Activated naive CD8-positive, alpha-beta T cell treated with anti-CD3 and anti-CD28 coated beads, Interleukin-2, amount 50 U/mL, for 24 hours (primary cell): ENCODE measurements around the gene CYFIP1.

Experiments used
- ATAC-seq: fragments of 150-1000 bp; cut with Tn5 transposase; one replicate; pipeline ENCODE4 v1.10.0; 2021
- DNase-seq: peaks from one replicate; pipeline ENCODE4 v3.0.0; 2021
- H3K27ac Mint-ChIP-seq: one replicate; pipeline ENCODE4 v1.8.0; 2021; ENCODE audit warnings: mild to moderate bottlenecking, mixed read lengths
- H3K27me3 Mint-ChIP-seq: one replicate; pipeline ENCODE4 v1.8.0; 2021; ENCODE audit warnings: mixed read lengths
- H3K36me3 Mint-ChIP-seq: one replicate; pipeline ENCODE4 v1.8.0; 2021; ENCODE audit warnings: low read depth, mixed read lengths
- H3K4me1 Mint-ChIP-seq: one replicate; pipeline ENCODE4 v1.8.0; 2021; ENCODE audit warnings: mixed read lengths
- H3K4me3 Mint-ChIP-seq: one replicate; pipeline ENCODE4 v1.8.0; 2021; ENCODE audit warnings: mild to moderate bottlenecking, moderate library complexity, mixed read lengths
- H3K9me3 Mint-ChIP-seq: one replicate; pipeline ENCODE4 v1.8.0; 2021; ENCODE audit warnings: mixed read lengths

Gene CYFIP1

DNA sequence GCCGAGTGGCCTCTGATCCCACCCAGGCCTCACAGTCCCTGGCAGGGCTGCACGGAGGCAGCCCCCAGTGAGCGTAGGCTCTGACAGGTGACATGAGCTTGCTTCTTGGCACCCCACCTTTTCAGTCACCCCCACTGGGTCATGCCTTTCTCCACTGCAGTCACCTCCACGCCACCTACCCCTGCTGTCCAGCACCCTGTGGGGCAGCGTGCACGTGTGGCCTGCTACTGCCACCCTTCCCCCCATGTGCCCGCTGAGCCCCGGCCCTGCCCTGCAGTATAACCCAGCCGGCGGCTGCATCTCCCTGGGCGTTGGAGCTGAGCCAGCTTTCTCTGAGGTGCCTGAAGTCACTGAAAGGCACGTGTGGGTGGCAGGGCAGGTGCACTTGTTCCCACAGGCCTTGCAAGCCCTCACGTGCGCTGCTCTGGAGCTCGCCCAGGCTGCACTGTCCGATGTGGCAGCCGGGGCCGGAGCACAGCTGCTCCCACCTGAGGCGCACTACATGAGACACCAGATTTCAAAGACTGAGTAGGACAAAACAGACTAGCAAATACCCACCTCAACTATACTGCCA is 76.1 kb downstream of the CYFIP1 start:
- Mint-ChIP-seq H3K4me3 (no peak overlapping the region), H3K27me3 (no peaks in the 10 kb centered on the region), H3K9me3 (no peaks in the 10 kb centered on the region), H3K4me1 (no peaks in the 10 kb centered on the region), H3K36me3 (peaks cover 3% of the 10 kb centered on the region), H3K27ac (no peak overlapping the region)
- no peak for DNase-seq
- peak; percentile 24 for ATAC-seq

- Mint-ChIP-seq H3K27ac (no peak overlapping the region), H3K9me3 (no peaks in the 10 kb centered on the region), H3K4me3 (no peak overlapping the region), H3K27me3 (no peaks in the 10 kb centered on the region), H3K36me3 (no peaks in the 10 kb centered on the region), H3K4me1 (no peaks in the 10 kb centered on the region)
- DNase-seq (no peak), ATAC-seq (no peak)
Measured at GRCh38 chr15:22903427-22903826, 76.7 kb downstream of the CYFIP1 start.

GRCh38 chr15:22902981-22903380 is 77.2 kb downstream of the CYFIP1 start:
- H3K27ac Mint-ChIP-seq = no peak overlapping the region
- ATAC-seq = no peak
- no peaks in the 10 kb centered on the region for H3K27me3 Mint-ChIP-seq
- no peak overlapping the region for H3K4me3 Mint-ChIP-seq
- H3K4me1 Mint-ChIP-seq = no peaks in the 10 kb centered on the region
- H3K36me3 Mint-ChIP-seq = no peaks in the 10 kb centered on the region
- no peaks in the 10 kb centered on the region for H3K9me3 Mint-ChIP-seq
- no peak for DNase-seq

DNA sequence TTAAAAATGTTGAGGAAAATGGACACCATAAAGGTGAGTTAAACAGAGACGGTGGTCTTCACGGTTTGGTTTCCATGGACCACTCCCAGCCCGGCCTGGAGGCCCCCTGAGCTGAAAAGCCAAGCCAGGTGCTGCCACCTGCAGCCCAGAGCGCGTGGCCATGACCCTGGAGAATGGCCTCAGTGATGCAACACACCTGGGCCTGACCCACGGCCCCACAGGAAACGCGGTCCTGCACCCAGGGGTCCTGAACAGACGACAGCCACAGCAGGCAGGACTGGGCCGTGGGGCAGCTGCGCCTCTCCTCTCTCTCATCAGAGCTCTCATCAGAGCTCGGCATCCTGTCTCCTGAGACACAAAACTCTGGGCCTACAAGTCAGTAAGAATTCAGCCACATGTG is 77.6 kb downstream of the CYFIP1 start:
- no peaks in the 10 kb centered on the region for H3K27me3 Mint-ChIP-seq
- H3K9me3 Mint-ChIP-seq = no peaks in the 10 kb centered on the region
- ATAC-seq (no peak), DNase-seq (no peak)
- H3K4me3 Mint-ChIP-seq = no peak overlapping the region
- H3K4me1 Mint-ChIP-seq = no peaks in the 10 kb centered on the region
- no peak overlapping the region for H3K27ac Mint-ChIP-seq
- no peaks in the 10 kb centered on the region for H3K36me3 Mint-ChIP-seq

DNA sequence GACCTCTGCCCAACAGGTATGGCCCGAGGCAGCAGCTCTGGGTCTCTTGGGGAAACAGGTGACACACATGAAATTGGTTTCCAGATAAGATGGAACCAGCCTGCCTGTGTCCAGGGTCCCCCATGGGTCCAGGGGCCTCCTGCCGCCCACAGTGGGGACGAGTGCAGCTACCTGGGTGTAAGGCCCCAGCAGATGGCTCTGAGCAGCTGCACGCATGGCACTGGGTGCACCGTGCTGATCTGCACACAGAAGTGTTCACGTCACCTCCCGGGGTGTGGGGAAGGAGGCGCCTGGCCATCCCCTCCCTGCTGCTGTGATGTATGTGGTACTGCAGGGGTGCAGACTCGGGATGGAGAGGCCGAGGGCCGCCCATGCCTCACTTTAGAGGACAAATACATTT is 78.1 kb downstream of the CYFIP1 start:
- no peaks in the 10 kb centered on the region for H3K36me3 Mint-ChIP-seq

GRCh38 chr15:22895465-22896190 is 84.5 kb downstream of the CYFIP1 start:
- H3K9me3 Mint-ChIP-seq = no peaks in the 10 kb centered on the region
- H3K36me3 Mint-ChIP-seq = no peaks in the 10 kb centered on the region
- no peak overlapping the region for H3K27ac Mint-ChIP-seq
- no peaks in the 10 kb centered on the region for H3K27me3 Mint-ChIP-seq
- no peak overlapping the region for H3K4me3 Mint-ChIP-seq
- DNase-seq (peak; percentile 5), ATAC-seq (peak; percentile 84)
- H3K4me1 Mint-ChIP-seq = no peaks in the 10 kb centered on the region

More for the DNA sequence above, 78.1 kb downstream of the CYFIP1 start:
- Mint-ChIP-seq H3K4me1 (no peaks in the 10 kb centered on the region), H3K4me3 (no peak overlapping the region), H3K27ac (no peak overlapping the region), H3K27me3 (no peaks in the 10 kb centered on the region), H3K9me3 (no peaks in the 10 kb centered on the region)
- DNase-seq (no peak), ATAC-seq (no peak)

GRCh38 chr15:22893881-22894280 is 86.3 kb downstream of the CYFIP1 start:
- no peak for ATAC-seq
- no peaks in the 10 kb centered on the region for H3K9me3 Mint-ChIP-seq

GRCh38 chr15:22893081-22893480 is 87.1 kb downstream of the CYFIP1 start:
- Mint-ChIP-seq H3K27ac (no peak overlapping the region), H3K36me3 (no peaks in the 10 kb centered on the region), H3K9me3 (no peaks in the 10 kb centered on the region), H3K4me1 (no peaks in the 10 kb centered on the region), H3K27me3 (no peaks in the 10 kb centered on the region), H3K4me3 (no peak overlapping the region)
- no peak for DNase-seq
- no peak for ATAC-seq

More at GRCh38 chr15:22893881-22894280, 86.3 kb downstream of the CYFIP1 start:
- H3K4me3 Mint-ChIP-seq = no peak overlapping the region
- no peaks in the 10 kb centered on the region for H3K27me3 Mint-ChIP-seq
- DNase-seq = no peak
- no peaks in the 10 kb centered on the region for H3K36me3 Mint-ChIP-seq
- no peaks in the 10 kb centered on the region for H3K4me1 Mint-ChIP-seq
- no peak overlapping the region for H3K27ac Mint-ChIP-seq

DNA sequence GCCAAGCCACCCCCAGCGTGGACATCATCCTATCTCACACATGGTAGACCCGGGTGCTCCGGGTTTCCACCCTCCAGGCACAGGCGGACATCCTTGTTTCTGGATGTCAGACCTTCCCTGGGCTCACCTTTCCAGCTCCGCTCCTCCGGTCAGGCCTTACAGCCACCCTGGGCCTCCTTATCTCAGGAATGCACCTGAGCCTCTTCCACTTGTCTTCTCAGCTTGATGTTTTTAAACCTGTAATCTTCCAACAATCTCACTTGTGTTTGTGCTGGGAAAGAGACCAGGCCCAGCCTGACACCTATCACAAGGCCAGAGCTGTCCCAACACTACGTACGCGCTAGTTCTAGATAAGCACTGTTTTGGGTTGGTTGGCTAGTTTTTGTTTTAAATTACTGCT is 87.8 kb downstream of the CYFIP1 start:
- DNase-seq = no peak
- H3K9me3 Mint-ChIP-seq = no peaks in the 10 kb centered on the region
- no peaks in the 10 kb centered on the region for H3K4me1 Mint-ChIP-seq
- no peaks in the 10 kb centered on the region for H3K27me3 Mint-ChIP-seq
- H3K4me3 Mint-ChIP-seq = no peak overlapping the region
- H3K27ac Mint-ChIP-seq = no peak overlapping the region
- ATAC-seq = no peak
- H3K36me3 Mint-ChIP-seq = no peaks in the 10 kb centered on the region

DNA sequence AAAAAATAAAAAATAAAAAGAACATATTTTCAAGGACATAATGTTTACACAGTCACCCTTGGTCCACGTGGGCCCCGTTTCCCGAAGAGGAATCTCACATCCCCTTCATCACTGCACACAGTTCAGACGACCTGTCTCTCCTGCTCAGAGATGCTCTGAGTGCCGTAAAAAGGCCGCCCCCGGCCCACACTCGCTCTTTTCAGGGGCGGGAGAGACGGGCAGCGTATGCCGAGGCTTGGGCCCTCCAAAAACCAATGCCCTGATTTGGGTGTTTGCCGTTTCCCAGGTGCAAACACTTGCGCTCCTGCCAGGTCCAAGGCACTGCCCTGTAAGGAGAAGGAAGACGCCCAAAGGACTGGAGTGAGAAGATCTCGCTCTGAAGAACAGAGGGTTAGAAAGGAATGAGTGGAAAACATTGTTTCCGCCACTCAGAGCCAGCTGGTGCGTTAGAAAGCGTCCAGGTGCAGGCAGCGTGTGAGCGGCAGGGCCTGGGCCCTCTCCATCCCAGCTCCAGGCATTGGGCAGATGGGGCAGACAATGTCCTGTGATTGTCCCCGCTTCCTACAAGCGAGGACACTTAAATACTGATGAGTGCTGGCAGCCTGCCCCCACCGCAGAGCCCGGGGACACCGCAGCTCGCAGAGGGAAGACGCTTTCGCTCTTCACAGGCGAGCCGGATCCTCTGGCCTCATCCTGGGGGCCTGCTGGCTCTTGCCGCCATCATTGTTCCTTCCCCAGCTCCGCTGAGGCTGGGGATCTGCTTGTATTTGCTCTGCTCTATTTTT is 88.5 kb downstream of the CYFIP1 start:
- Mint-ChIP-seq H3K27me3 (no peaks in the 10 kb centered on the region), H3K4me1 (no peaks in the 10 kb centered on the region), H3K36me3 (no peaks in the 10 kb centered on the region), H3K4me3 (no peak overlapping the region), H3K9me3 (no peaks in the 10 kb centered on the region), H3K27ac (no peak overlapping the region)
- ATAC-seq = no peak
- DNase-seq = no peak

DNA sequence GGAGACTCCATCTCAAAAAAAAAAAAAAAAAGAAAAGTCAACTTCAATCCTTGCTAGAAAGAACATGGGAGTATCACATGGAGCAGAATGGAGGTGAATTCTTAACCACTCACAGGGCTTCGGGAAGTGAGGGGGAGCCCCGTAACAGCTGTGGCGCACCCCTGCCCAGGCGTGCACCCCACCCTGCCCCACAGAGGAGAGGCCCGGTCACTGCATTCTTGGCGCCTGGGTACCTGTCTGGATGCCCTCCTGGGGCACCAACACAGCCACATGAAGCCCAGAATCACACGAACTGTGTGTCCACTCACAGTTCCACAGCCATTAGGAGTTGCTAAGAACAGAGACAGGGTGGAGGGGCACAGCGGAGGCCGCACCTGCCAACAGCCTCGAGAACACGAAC is 89.9 kb downstream of the CYFIP1 start:
- Mint-ChIP-seq H3K4me3 (no peak overlapping the region), H3K27ac (no peak overlapping the region), H3K27me3 (no peaks in the 10 kb centered on the region), H3K9me3 (no peaks in the 10 kb centered on the region), H3K4me1 (no peaks in the 10 kb centered on the region), H3K36me3 (no peaks in the 10 kb centered on the region)
- no peak for DNase-seq
- no peak for ATAC-seq

GRCh38 chr15:22889146-22889818 is 90.9 kb downstream of the CYFIP1 start:
- Mint-ChIP-seq H3K9me3 (no peaks in the 10 kb centered on the region), H3K27ac (no peak overlapping the region), H3K4me3 (no peak overlapping the region), H3K27me3 (no peaks in the 10 kb centered on the region), H3K36me3 (no peaks in the 10 kb centered on the region), H3K4me1 (no peaks in the 10 kb centered on the region)
- no peak for ATAC-seq
- no peak for DNase-seq

DNA sequence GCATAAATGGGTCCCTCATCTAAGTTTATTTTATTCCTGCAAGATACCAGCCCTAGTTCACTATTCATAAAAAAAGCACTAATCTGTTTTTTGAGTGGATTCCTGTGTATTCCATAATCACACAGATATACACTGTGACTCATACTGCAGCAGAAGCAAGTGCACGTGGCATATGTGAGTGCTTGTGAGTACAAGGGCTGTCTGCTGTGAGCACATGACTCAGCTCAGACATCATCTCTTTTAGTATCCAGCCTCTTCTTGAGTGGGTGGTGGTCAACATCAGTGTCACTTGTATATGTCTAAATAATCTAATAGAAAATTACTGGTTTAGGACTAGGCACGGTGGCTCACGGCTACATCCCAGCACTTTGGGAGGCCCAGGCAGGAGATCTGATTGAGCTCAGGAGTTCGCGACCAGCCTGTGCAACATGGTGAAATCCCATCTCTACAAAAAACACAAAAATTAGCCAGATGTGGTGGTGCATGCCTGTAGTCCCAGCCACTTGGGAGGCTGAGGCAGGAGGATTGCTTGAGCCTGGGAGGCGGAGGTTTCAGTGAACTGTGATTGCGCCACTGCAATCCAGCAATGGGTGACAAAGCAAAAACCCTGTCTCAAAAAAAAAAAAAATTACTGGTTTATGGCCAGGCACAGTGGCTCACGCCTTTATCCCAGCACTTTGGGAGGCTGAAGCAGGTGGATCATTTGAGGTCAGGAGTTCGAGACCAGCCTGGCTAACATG is 91.9 kb downstream of the CYFIP1 start:
- Mint-ChIP-seq H3K27me3 (no peaks in the 10 kb centered on the region), H3K36me3 (no peaks in the 10 kb centered on the region), H3K27ac (no peak overlapping the region), H3K9me3 (no peaks in the 10 kb centered on the region), H3K4me3 (no peak overlapping the region), H3K4me1 (no peaks in the 10 kb centered on the region)
- ATAC-seq (no peak), DNase-seq (no peak)
